Measurements from ENCODE around the gene CPM.

Gene CPM

DNA sequence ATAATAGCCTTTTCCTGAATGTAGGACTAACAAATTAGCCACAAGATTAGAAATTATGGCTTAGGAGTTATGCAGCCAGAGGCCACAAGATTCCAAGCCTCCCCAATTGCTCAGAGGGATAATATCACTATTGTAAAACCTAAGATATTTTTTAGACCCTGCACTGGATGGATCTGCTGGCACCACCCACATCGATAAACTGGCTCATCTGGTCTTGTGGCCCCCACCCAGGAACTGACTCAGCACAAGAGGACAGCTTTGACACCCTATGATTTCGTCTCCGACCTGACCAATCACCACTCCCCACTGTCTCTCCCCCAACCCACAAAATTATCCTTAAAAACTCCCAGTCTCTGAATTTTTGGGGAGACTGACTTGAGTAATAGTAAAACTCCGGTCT, 54.7 kb downstream of the CPM start:
- no peak for DNase-seq (ENCODE audit: low spot score)

- DNase-seq (ENCODE audit: low spot score) = no peak
Measured at GRCh38 chr12:68877583-68877982, 55.4 kb downstream of the CPM start.

DNA sequence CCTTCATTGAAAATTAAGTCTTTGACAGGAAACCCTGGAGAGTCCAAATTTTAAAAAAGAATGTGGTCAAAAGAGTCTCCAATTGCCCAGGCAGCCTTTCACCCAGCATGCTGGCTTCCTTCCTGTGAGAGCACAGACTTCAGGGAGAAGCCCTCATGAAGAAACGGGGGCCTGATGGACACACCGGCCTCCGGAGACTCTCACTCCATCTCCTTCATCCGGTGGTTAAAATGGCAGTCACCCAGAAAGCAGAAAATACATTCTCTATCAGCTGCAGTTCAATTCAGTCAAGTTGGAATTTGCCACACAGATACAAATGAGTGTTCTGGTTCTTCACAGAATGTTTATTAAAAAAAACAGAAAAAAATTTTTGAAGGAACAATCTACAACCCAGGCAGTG, 56.5 kb downstream of the CPM start:
- DNase-seq (ENCODE audit: low spot score) = no peak

DNA sequence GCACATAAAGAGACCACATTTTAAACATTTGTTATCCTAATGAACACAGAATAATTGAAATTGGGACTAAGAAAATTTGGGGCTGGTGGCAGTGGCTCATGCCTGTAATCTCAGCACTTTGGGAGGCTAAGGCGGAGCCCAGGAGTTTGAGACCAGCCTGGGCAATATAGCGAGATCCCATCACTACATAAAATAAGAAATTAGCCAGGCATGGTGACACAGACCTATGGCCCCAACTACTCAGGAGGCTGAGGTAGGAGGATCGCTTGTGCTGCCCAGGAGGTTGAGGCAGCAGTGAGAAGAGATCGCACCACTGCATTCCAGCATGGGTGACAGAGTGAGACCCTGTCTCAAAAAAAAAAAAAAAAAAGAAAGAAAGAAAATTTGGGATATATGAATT, 59.7 kb downstream of the CPM start:
- no peak for DNase-seq (ENCODE audit: low spot score)

GRCh38 chr12:68871921-68872320, 61.0 kb downstream of the CPM start:
- DNase-seq (ENCODE audit: low spot score) = peak; percentile 76

DNA sequence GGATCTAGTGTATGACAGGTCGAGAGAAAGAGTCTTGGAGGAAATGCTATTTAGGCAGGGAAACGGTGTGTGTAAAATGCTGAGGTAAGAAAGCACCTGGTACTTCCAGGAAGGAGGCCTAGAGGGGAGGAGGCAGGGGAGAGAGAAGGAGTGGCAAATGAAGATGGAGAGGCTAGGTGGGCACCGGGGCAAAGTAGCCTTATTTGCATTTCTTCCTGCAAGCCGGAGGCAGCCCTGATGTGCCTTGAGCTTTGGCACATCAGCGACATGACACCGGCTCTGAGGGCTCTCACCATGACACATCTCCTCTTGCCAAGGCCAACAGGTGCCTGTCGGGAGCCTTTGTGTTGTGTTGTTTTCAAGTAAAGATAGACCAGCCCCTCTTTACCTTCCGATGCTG, 61.6 kb downstream of the CPM start:
- no peak for DNase-seq (ENCODE audit: low spot score)

GRCh38 chr12:68870443-68870842, 62.5 kb downstream of the CPM start:
- no peak for DNase-seq (ENCODE audit: low spot score)

DNA sequence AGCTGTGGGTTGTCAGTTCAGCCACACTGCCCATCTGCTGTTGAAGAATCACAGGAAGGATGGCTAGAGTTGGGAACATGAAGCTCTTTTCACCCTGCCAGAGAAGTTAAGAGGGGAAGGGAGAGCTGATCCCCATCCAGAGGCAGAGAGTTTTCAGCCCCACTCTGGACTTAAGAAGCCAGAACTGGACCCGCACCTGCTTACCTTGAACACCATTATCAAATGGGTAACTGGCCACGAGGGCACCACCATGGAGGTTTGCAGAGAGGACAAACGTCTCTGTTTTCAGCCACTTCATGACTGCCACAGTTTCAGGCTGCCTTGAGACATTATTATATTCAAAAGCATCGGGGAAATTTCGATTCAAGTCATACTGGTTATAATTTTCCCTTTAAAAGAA, 63.0 kb downstream of the CPM start:
- no peak for DNase-seq (ENCODE audit: low spot score)

- DNase-seq (ENCODE audit: low spot score) = no peak
Measured at GRCh38 chr12:68868043-68868790, 64.8 kb downstream of the CPM start.

- DNase-seq (ENCODE audit: low spot score) = no peak
Measured at GRCh38 chr12:68867606-68868005, 65.4 kb downstream of the CPM start.

GRCh38 chr12:68866950-68867349, 66.0 kb downstream of the CPM start:
- no peak for DNase-seq (ENCODE audit: low spot score)

DNA sequence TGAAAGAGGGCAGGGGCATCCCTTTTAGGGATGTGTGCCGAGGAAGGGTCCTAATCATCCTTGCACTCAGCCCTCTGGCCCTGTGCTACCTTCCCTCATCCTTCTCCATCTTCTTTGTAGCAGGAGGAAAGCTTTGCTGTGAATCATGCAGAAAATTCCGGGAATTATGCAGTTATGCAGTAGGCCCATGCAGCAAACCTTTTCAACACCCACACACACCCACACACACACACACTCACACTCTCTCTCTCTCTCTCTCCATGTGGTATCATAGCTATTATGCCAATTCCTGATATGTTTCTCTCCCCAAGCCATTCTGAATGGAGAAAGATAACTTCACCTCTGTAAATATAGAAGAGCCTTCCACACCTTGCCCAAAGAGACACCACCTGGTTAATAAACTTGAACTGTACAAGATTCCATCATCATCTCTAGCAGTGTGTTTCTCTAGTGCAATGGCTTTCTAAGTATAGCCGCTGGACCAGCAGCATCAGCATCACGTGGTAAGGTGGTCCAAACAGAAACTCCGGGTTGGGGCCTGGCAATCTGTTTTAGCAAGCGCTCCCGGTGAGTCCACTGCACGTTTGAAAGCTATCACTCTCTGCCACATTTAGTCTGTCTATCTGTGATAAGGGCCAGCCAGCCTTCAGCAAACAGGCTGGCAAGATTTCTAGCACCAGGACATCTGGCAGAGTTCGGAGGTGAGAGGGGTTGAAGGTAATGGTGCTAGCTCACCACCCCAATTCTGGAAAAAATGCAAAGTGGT, 67.4 kb downstream of the CPM start:
- DNase-seq (ENCODE audit: low spot score) = no peak

DNA sequence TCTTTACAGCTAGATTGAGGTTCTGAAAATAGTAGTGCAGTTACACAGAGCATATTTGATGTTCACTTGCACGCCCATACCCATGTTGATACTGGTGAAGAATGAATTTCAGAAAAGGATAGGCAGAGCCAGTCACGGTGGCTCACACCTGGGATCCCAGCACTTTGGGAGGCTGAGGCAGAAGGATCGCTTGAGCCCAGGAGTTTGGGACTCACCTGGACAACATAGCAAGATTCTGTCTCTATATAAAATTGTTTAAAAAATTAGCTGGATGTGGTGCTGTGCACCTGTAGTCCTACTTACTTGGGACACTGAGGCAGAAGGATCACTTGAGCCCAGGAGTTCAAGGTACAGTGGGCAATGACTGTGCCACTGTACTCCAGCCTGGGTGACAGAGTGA, 68.4 kb downstream of the CPM start:
- no peak for DNase-seq (ENCODE audit: low spot score)

DNA sequence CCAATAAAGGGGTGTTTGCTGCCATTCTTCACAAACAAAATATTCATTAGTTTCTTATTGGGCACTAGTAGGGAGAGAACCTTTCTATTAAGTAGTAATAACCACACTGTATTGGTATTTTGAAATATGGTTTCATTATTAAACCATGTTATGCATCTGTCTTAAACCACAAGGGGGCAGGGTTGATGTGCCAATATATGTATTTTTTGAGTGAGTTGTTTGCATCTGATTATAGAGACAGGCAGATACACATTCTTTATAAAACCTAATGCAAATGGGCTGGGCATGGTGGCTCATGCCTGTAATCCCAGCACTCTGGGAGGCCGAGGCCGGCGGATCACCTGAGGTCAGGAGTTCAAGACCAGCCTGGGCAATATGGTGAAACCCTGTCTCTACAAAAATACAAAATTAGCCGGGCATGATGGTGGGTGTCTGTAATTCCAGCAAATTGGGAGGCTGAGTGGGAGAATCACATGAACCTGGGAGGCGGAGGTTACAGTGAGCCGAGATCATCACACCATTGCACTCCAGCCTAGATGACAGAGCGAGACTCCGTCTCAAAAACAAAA, 69.0 kb downstream of the CPM start:
- DNase-seq (ENCODE audit: low spot score) = peak; percentile 85

DNA sequence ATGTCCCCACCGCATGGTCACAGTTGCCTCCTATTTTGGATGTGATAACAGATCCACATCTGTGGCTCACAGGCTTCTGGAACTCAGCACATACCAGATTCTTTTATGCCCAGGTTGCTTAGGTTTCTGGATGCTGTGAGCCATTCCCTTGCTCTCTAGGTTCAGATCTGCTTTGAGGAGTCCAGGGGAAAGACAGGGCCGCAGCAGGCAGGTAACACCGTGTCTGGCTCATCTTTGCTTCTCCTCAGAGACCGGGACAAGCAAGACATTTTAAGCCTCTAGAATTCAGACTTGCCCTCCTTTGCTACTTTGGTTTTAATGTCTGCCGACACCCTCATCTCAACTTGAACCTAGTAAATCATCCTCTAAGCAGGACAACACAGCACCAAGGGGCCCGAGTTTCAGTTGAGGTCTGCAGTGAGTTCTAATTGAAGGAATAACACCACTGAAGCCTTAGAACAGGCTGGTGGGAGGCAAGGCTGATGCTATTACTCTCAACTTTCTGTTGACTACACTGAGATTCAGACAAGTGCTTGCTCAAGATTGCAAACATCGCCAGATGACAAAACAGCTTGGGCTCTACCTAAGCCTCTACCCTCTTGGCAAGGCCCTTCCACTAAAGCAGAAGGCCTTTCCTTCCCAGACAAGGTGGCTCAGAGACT, 69.7 kb downstream of the CPM start:
- no peak for DNase-seq (ENCODE audit: low spot score)

DNA sequence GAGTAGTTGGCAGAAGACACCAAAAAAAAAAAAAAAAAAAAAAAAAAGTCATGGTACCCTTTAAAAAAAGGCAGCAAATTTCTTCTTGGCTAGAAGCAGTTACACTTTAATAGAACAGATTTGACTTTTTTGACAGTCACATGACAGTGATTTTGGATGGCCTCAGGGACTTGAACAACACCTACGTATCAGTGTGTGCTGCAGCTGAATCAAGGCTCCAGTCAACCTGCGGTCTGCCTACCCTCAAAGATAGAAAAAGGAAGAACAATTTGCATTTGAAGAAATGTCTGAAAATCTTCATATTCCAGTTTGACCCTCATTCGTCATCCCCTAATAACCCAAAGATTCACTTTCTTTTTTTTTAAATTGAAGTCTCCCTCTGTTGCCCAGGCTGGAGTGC, 71.1 kb downstream of the CPM start:
- DNase-seq (ENCODE audit: low spot score) = peak; percentile 45

DNA sequence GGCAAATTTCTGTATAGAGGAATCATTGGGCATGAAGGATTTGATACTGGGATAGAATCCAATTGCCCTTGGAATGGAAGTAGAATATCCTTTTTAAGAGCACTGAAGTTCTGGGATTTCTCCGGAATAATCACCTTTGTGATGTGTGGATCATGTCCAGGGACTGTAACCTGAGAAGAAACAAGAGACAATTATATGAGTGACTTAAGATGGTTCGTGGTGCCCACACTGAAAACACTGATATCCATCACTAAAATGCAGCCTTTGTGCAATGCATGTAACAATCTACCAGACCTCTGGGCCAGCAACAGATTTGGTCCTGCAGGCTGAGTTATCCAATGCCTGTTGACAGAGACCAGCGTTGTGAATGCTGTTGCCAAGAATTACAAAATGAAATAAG, 76.5 kb downstream of the CPM start:
- DNase-seq (ENCODE audit: low spot score) = no peak

DNA sequence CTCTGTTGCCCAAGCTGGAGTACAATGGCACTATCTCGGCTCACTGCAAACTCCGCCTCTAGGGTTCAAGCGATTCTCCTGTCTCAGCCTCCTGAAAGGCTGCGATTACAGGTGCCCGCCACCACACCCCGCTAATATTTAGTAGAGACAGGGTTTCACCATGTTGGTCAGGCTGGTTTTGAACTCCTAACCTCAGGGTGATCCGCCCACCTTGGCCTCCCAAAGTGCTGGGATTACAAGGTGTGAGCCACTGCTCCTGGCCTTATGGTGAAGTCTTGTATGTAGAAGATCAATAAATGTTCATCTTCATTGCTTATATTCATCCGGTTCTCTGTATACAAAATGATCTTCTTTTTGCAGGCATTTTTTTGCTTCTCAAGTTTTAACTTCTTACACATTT, 77.2 kb downstream of the CPM start:
- DNase-seq (ENCODE audit: low spot score) = no peak

DNA sequence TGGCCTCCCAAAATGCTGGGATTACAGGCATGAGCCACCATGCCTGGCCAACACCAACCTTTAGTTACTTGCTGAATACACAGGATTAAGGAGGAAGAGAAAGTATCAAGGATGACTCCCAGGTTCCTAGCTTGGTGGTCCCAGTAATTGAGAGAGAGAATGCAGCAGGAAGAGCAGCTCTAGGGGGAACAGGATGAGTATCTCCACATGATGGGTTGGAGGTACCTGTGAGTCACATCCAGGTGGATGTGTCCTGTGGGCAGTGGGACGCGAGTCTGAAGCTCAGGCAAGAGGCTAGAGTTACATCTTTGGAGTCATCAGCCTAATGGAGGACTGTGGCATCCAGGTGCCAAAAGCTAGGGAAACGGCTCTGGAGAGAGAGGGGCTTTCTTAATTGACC, 77.9 kb downstream of the CPM start:
- DNase-seq (ENCODE audit: low spot score) = no peak

GRCh38 chr12:68854554-68854953, 78.4 kb downstream of the CPM start:
- DNase-seq (ENCODE audit: low spot score) = no peak

DNA sequence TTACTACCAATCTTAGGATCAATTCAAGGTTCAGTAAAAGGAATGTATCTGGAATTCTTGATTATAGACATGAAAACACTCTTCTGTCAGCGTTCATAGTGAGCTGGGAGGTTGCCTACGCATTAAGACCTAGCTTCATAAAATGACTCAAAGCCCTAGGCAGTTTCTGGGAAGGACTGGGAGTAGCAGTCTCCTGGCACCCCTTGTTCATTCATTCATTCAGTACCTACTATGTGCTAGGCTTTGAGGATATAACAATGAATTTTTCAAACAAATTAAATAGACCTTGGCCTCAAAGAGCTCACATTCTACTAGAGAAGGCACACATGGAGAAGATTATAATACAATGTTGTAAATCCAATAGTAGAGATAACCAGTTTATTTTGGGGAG, 78.9 kb downstream of the CPM start:
- no peak for DNase-seq (ENCODE audit: low spot score)

- DNase-seq (ENCODE audit: low spot score) = no peak
Measured at GRCh38 chr12:68853396-68854077, 79.4 kb downstream of the CPM start.

Measured in NAMALWA (cell line).